GM23338 (cell line): ENCODE results near the gene TAF13. TPM values are rescaled to one million over a fixed set of nuclear protein-coding genes. Genes with fewer than 3 reads are reported as not detected.

Experiments
- ATAC-seq: fragments of 200-7000 bp; cut with Tn5 transposase; 3 replicates; pipeline ENCODE4 v1.9.1; 2020
- DNase-seq: peaks from one replicate; pipeline ENCODE4 v3.0.0-alpha.2; 2015; ENCODE audit warnings: low spot score
- H2AFZ ChIP-seq: fragments of 200-600 bp; sonication (generic); 2 replicates; pipeline ENCODE4 v1.8.0; 2016; ENCODE audit warnings: antibody characterized with exemption, mild to moderate bottlenecking, moderate library complexity
- H3F3A ChIP-seq: fragments of 200-600 bp; sonication (generic); replicated peaks from 2 replicates; pipeline ENCODE4 v1.8.0; 2017; ENCODE audit warnings: antibody characterized with exemption, mixed run types, low read depth
- H3K27ac ChIP-seq: fragments of 200-600 bp; sonication (generic); 2 replicates; pipeline ENCODE4 v1.6.1; 2016; ENCODE audit warnings: low read depth
- H3K27me3 ChIP-seq: fragments of 200-600 bp; sonication (generic); 2 replicates; pipeline ENCODE4 v1.8.0; 2016; ENCODE audit warnings: mild to moderate bottlenecking, mixed run types, moderate library complexity; ENCODE audit not compliant: insufficient read depth
- H3K36me3 ChIP-seq: fragments of 200-600 bp; sonication (generic); 2 replicates; pipeline ENCODE4 v1.8.0; 2016; ENCODE audit warnings: mild to moderate bottlenecking; ENCODE audit not compliant: insufficient read depth
- H3K4me1 ChIP-seq: fragments of 200-600 bp; sonication (generic); 2 replicates; pipeline ENCODE4 v1.8.0; 2016; ENCODE audit warnings: mild to moderate bottlenecking, moderate library complexity; ENCODE audit not compliant: insufficient read depth
- H3K4me2 ChIP-seq: fragments of 200-600 bp; sonication (generic); 2 replicates; pipeline ENCODE4 v1.7.1; 2017; ENCODE audit warnings: mixed run types
- H3K4me3 ChIP-seq: fragments of 200-600 bp; sonication (generic); 2 replicates; pipeline ENCODE4 v1.6.1; 2016; ENCODE audit warnings: mixed run types
- H3K79me2 ChIP-seq: fragments of 200-600 bp; sonication (generic); replicated peaks from 2 replicates; pipeline ENCODE4 v1.8.0; 2017; ENCODE audit warnings: mild to moderate bottlenecking; ENCODE audit not compliant: insufficient read depth
- H3K9me2 ChIP-seq: fragments of 200-600 bp; sonication (generic); 2 replicates; pipeline ENCODE4 v1.8.0; 2017; ENCODE audit not compliant: insufficient read depth
- H4K20me1 ChIP-seq: fragments of 200-600 bp; sonication (generic); replicated peaks from 2 replicates; pipeline ENCODE4 v1.8.0; 2017; ENCODE audit warnings: mild to moderate bottlenecking; ENCODE audit not compliant: insufficient read depth
- H3K27ac Mint-ChIP-seq: 2 replicates; pipeline ENCODE4 v1.8.0; 2020; ENCODE audit warnings: inconsistent platforms, mild to moderate bottlenecking, moderate library complexity, mixed read lengths
- H3K27me3 Mint-ChIP-seq: 3 replicates; pipeline ENCODE4 v1.8.0; 2022; ENCODE audit warnings: low read depth, mild to moderate bottlenecking, moderate library complexity, mixed read lengths, inconsistent platforms; ENCODE audit not compliant: insufficient read depth, poor library complexity
- H3K36me3 Mint-ChIP-seq: 3 replicates; pipeline ENCODE4 v1.8.0; 2021; ENCODE audit warnings: low read depth, mild to moderate bottlenecking, inconsistent platforms, moderate library complexity, mixed read lengths
- H3K4me1 Mint-ChIP-seq: 3 replicates; pipeline ENCODE4 v1.8.0; 2020; ENCODE audit warnings: mild to moderate bottlenecking, inconsistent platforms, mixed read lengths
- H3K4me3 Mint-ChIP-seq: 3 replicates; pipeline ENCODE4 v1.8.0; 2021; ENCODE audit warnings: moderate library complexity, mild to moderate bottlenecking, inconsistent platforms, mixed read lengths
- H3K9me3 Mint-ChIP-seq: 3 replicates; pipeline ENCODE4 v1.8.0; 2020; ENCODE audit warnings: moderate library complexity, mild to moderate bottlenecking, inconsistent platforms, mixed read lengths
- CREB1 ChIP-seq: fragments of 250-450 bp; sonication (Bioruptor Pico); IDR thresholded peaks from 2 replicates; pipeline ENCODE4 v1.5.0; 2020; ENCODE audit warnings: low read depth, mild to moderate bottlenecking, moderate library complexity
- CTCF ChIP-seq, 2 experiments: fragments of 200-600 bp in 1 of 2; sonication (generic) in 1 of 2; conservative IDR thresholded peaks; 2 replicates each; pipeline versions ENCODE4 v1.5.1 to v1.6.1; 2016 to 2017; ENCODE audit warnings: antibody characterized with exemption in 2 of 2, low read depth in 2 of 2, mild to moderate bottlenecking in 2 of 2, moderate library complexity in 1 of 2
- EZH2 ChIP-seq: fragments of 200-600 bp; sonication (generic); IDR thresholded peaks from one replicate; pipeline ENCODE4 v1.8.0; 2017; ENCODE audit warnings: antibody characterized with exemption, mild to moderate bottlenecking, low read depth; ENCODE audit not compliant: unreplicated experiment
- EZH2phosphoT487 ChIP-seq: fragments of 200-600 bp; sonication (generic); IDR thresholded peaks from one replicate; pipeline ENCODE4 v1.8.1; 2018; ENCODE audit warnings: antibody characterized with exemption; ENCODE audit not compliant: unreplicated experiment
- JUNB ChIP-seq: IDR thresholded peaks from one replicate; pipeline ENCODE4 v1.6.1; 2016; ENCODE audit warnings: antibody characterized with exemption; ENCODE audit not compliant: unreplicated experiment
- NANOG ChIP-seq: IDR thresholded peaks from 2 replicates; pipeline ENCODE4 v1.6.1; 2016; ENCODE audit warnings: antibody characterized with exemption, borderline replicate concordance
- POLR2AphosphoS5 ChIP-seq: IDR thresholded peaks from 2 replicates; pipeline ENCODE4 v1.6.1; 2016; ENCODE audit warnings: antibody characterized with exemption, low read depth
- REST ChIP-seq: IDR thresholded peaks from one replicate; pipeline ENCODE4 v1.6.1; 2018; ENCODE audit warnings: antibody characterized with exemption; ENCODE audit not compliant: unreplicated experiment
- STAT1 ChIP-seq: IDR thresholded peaks from one replicate; pipeline ENCODE4 v1.6.1; 2016; ENCODE audit warnings: antibody characterized with exemption; ENCODE audit not compliant: unreplicated experiment
- ZNF114 ChIP-seq: fragments of 250-450 bp; sonication (Bioruptor Pico); IDR thresholded peaks from 2 replicates; pipeline ENCODE4 v1.5.0; 2020; ENCODE audit warnings: mild to moderate bottlenecking, moderate library complexity
- ZNF331 ChIP-seq: fragments of 250-450 bp; sonication (Bioruptor Pico); IDR thresholded peaks from 2 replicates; pipeline ENCODE4 v1.5.0; 2020; ENCODE audit warnings: low read depth, mild to moderate bottlenecking, moderate library complexity
- polyA plus RNA-seq: library from polyadenylated mRNA; unstranded; fragments of >200 nt; fragmentation: Nextera tagmentation; extraction: Ambion mirVana; gene quantifications from 2 replicates; pipeline ENCODE4 v1.2.1, GENCODE V29; 2016
- total RNA-seq: library from RNA; depleted of rRNA; stranded (reverse); fragments of >200 nt; shearing (Covaris generic); gene quantifications from 2 replicates; pipeline ENCODE4 v1.2.3, GENCODE V29; 2014
- TF ChIP-seq, protein P1 (sequence below): IDR thresholded peaks from 2 replicates; pipeline ENCODE4 v1.6.1; 2016; ENCODE audit warnings: antibody characterized with exemption
- TF ChIP-seq, protein P2 (sequence below): fragments of 250-450 bp; sonication (Bioruptor Pico); IDR thresholded peaks from 2 replicates; pipeline ENCODE4 v1.5.0; 2020; ENCODE audit warnings: mild to moderate bottlenecking, moderate library complexity

TAF13 gene
- total and polyA plus RNA-seq, 2 experiments from 2014 or later: 43.7 to 55.8 TPM

DNA sequence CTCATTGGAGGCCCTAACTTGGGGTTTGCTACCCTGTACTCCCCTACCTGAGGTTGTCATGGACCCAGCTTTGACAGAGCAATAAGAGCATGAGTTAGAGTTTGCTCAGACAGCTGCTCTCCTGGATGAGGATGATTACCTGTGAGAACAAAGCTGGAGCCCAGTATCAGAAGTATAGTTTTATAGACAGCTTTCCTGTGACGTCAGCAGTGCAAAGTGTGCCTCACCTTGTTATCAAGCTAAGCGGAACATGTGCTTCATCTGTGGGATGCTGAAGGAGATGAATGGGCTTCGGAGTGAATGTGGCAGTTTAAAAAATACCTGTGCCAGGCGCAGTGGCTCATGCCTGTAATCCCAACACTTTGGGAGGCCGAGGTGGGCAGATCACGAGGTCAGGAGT lies 28.5 kb downstream of the TAF13 start:
- no peak for ATAC-seq
- Mint-ChIP-seq H3K27me3 (peaks cover 4% of the 10 kb centered on the region), H3K4me3 (no peak overlapping the region), H3K4me1 (peaks cover 3% of the 10 kb centered on the region; the same call in 2 of the 3 replicates), H3K27ac (no peak overlapping the region), H3K9me3 (no peaks in the 10 kb centered on the region; the same call in 2 of the 3 replicates), H3K36me3 (no peaks in the 10 kb centered on the region; the same call in 2 of the 3 replicates)
- Histone ChIP-seq H3K27ac (no peak overlapping the region), H2AFZ (no peak overlapping the region), H3K4me3 (no peak overlapping the region), H3K79me2 (no peaks in the 10 kb centered on the region), H3K4me2 (no peak overlapping the region), H3K27me3 (no peaks in the 10 kb centered on the region), H3K4me1 (no peaks in the 10 kb centered on the region), H3K9me2 (no peaks in the 10 kb centered on the region), H4K20me1 (no peaks in the 10 kb centered on the region), H3K36me3 (no peaks in the 10 kb centered on the region), H3F3A (no peaks in the 10 kb centered on the region)
- TF ChIP-seq JUNB: no peak
- TF ChIP-seq, protein P1, sequence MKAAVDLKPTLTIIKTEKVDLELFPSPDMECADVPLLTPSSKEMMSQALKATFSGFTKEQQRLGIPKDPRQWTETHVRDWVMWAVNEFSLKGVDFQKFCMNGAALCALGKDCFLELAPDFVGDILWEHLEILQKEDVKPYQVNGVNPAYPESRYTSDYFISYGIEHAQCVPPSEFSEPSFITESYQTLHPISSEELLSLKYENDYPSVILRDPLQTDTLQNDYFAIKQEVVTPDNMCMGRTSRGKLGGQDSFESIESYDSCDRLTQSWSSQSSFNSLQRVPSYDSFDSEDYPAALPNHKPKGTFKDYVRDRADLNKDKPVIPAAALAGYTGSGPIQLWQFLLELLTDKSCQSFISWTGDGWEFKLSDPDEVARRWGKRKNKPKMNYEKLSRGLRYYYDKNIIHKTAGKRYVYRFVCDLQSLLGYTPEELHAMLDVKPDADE: no peak
- no peak for TF ChIP-seq ZNF114 (CRISPR knock-in tag)
- no peak for TF ChIP-seq CREB1
- no peak for TF ChIP-seq EZH2phosphoT487
- TF ChIP-seq ZNF331 (CRISPR knock-in tag): no peak
- TF ChIP-seq STAT1: no peak
- TF ChIP-seq REST: no peak
- TF ChIP-seq CTCF (conservative IDR thresholded peaks at IDR 0.05; ENCODE audit: low read depth in 2 of 2): no peak
- TF ChIP-seq, protein P2, sequence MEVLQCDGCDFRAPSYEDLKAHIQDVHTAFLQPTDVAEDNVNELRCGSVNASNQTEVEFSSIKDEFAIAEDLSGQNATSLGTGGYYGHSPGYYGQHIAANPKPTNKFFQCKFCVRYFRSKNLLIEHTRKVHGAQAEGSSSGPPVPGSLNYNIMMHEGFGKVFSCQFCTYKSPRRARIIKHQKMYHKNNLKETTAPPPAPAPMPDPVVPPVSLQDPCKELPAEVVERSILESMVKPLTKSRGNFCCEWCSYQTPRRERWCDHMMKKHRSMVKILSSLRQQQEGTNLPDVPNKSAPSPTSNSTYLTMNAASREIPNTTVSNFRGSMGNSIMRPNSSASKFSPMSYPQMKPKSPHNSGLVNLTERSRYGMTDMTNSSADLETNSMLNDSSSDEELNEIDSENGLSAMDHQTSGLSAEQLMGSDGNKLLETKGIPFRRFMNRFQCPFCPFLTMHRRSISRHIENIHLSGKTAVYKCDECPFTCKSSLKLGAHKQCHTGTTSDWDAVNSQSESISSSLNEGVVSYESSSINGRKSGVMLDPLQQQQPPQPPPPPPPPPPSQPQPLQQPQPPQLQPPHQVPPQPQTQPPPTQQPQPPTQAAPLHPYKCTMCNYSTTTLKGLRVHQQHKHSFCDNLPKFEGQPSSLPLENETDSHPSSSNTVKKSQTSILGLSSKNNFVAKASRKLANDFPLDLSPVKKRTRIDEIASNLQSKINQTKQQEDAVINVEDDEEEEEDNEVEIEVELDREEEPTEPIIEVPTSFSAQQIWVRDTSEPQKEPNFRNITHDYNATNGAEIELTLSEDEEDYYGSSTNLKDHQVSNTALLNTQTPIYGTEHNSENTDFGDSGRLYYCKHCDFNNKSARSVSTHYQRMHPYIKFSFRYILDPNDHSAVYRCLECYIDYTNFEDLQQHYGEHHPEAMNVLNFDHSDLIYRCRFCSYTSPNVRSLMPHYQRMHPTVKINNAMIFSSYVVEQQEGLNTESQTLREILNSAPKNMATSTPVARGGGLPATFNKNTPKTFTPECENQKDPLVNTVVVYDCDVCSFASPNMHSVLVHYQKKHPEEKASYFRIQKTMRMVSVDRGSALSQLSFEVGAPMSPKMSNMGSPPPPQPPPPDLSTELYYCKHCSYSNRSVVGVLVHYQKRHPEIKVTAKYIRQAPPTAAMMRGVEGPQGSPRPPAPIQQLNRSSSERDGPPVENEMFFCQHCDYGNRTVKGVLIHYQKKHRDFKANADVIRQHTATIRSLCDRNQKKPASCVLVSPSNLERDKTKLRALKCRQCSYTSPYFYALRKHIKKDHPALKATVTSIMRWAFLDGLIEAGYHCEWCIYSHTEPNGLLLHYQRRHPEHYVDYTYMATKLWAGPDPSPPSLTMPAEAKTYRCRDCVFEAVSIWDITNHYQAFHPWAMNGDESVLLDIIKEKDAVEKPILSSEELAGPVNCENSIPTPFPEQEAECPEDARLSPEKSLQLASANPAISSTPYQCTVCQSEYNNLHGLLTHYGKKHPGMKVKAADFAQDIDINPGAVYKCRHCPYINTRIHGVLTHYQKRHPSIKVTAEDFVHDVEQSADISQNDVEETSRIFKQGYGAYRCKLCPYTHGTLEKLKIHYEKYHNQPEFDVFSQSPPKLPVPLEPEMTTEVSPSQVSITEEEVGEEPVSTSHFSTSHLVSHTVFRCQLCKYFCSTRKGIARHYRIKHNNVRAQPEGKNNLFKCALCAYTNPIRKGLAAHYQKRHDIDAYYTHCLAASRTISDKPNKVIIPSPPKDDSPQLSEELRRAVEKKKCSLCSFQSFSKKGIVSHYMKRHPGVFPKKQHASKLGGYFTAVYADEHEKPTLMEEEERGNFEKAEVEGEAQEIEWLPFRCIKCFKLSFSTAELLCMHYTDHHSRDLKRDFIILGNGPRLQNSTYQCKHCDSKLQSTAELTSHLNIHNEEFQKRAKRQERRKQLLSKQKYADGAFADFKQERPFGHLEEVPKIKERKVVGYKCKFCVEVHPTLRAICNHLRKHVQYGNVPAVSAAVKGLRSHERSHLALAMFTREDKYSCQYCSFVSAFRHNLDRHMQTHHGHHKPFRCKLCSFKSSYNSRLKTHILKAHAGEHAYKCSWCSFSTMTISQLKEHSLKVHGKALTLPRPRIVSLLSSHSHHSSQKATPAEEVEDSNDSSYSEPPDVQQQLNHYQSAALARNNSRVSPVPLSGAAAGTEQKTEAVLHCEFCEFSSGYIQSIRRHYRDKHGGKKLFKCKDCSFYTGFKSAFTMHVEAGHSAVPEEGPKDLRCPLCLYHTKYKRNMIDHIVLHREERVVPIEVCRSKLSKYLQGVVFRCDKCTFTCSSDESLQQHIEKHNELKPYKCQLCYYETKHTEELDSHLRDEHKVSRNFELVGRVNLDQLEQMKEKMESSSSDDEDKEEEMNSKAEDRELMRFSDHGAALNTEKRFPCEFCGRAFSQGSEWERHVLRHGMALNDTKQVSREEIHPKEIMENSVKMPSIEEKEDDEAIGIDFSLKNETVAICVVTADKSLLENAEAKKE (CRISPR knock-in tag): no peak
- no peak for TF ChIP-seq EZH2
- TF ChIP-seq NANOG: no peak
- no peak for TF ChIP-seq POLR2AphosphoS5
- no peak for DNase-seq
